D341Med (cell line): ENCODE data around the gene SEMA7A.
"Not testable (repeated sequence)": the region's sequence is repeated elsewhere in the genome, so short reads cannot be mapped to it uniquely, and the experiment has no call there.

Experiments
- DNase-seq: peaks from one replicate; pipeline ENCODE4 v3.0.0; 2012; ENCODE audit warnings: low spot score

The SEMA7A gene

GRCh38 chr15:74399511-74400312 lies 34.0 kb downstream of the SEMA7A start:
- no peak for DNase-seq

- no peak for DNase-seq
Observed at GRCh38 chr15:74399100-74399499, 34.7 kb downstream of the SEMA7A start.

- DNase-seq = no peak
Observed at GRCh38 chr15:74398183-74398582, 35.6 kb downstream of the SEMA7A start.

- DNase-seq = no peak
Observed at GRCh38 chr15:74397239-74398068, 36.3 kb downstream of the SEMA7A start.

GRCh38 chr15:74396445-74397238 lies 37.1 kb downstream of the SEMA7A start:
- DNase-seq = no peak

GRCh38 chr15:74396146-74396438 lies 37.7 kb downstream of the SEMA7A start:
- no peak for DNase-seq

GRCh38 chr15:74395319-74396145 lies 38.2 kb downstream of the SEMA7A start:
- DNase-seq = no peak

GRCh38 chr15:74394090-74394846 lies 39.5 kb downstream of the SEMA7A start:
- no peak for DNase-seq

GRCh38 chr15:74393423-74393822 lies 40.3 kb downstream of the SEMA7A start:
- DNase-seq = no peak

GRCh38 chr15:74392902-74393301 lies 40.9 kb downstream of the SEMA7A start:
- DNase-seq = no peak

GRCh38 chr15:74392451-74392830 lies 41.3 kb downstream of the SEMA7A start:
- no peak for DNase-seq

- DNase-seq = no peak
Observed at GRCh38 chr15:74391582-74392450, 41.9 kb downstream of the SEMA7A start.

GRCh38 chr15:74390647-74391288 lies 43.0 kb downstream of the SEMA7A start:
- no peak for DNase-seq

- DNase-seq = not testable (repeated sequence)
Observed at GRCh38 chr15:74390049-74390646, 43.6 kb downstream of the SEMA7A start.

GRCh38 chr15:74389241-74390048 lies 44.3 kb downstream of the SEMA7A start:
- no peak for DNase-seq

- no peak for DNase-seq
Observed at GRCh38 chr15:74388363-74388951, 45.3 kb downstream of the SEMA7A start.

- DNase-seq = no peak
Observed at GRCh38 chr15:74387621-74388362, 46.0 kb downstream of the SEMA7A start.
